NB4 (cell line): ENCODE data around the gene PCP4.

Experiments used
- DNase-seq: peaks from one replicate; pipeline ENCODE4 v3.0.0; 2010; ENCODE audit warnings: low read depth
- H3K4me3 ChIP-seq: one replicate; pipeline ENCODE4 v1.5.1; 2011; ENCODE audit warnings: mild to moderate bottlenecking, low read depth, low read length, moderate library complexity
- CTCF ChIP-seq: IDR thresholded peaks from one replicate; pipeline ENCODE4 v1.5.1; 2012; ENCODE audit warnings: low read depth, low read length
- MAX ChIP-seq: IDR thresholded peaks from 2 replicates; pipeline ENCODE4 v1.6.1; 2011; ENCODE audit warnings: low read depth, low read length
- MYC ChIP-seq: IDR thresholded peaks from 2 replicates; pipeline ENCODE4 v1.6.1; 2011; ENCODE audit warnings: low read depth, low read length
- POLR2A ChIP-seq: IDR thresholded peaks from 2 replicates; pipeline ENCODE4 v1.6.1; 2011; ENCODE audit warnings: mild to moderate bottlenecking; ENCODE audit not compliant: insufficient read length; ENCODE audit errors: extremely low read depth

PCP4 gene

GRCh38 chr21:39924577-39925308 lies 57.5 kb downstream of the PCP4 start:
- TF ChIP-seq CTCF (no peak), MYC (no peak), MAX (no peak), POLR2A (no peak)
- no peak overlapping the region for H3K4me3 ChIP-seq
- DNase-seq: no peak

- no peak overlapping the region for H3K4me3 ChIP-seq
- no peak for TF ChIP-seq POLR2A
- TF ChIP-seq CTCF: no peak
- TF ChIP-seq MAX: no peak
- TF ChIP-seq MYC: no peak
- no peak for DNase-seq
Observed at GRCh38 chr21:39927304-39927886, 60.2 kb downstream of the PCP4 start.

GRCh38 chr21:39932335-39932734 lies 65.1 kb downstream of the PCP4 start:
- TF ChIP-seq CTCF: no peak
- TF ChIP-seq MYC: no peak
- TF ChIP-seq MAX: no peak
- no peak for TF ChIP-seq POLR2A
- H3K4me3 ChIP-seq: no peak overlapping the region
- DNase-seq: no peak

GRCh38 chr21:39934895-39935294 lies 67.7 kb downstream of the PCP4 start:
- DNase-seq: no peak
- TF ChIP-seq POLR2A (no peak), CTCF (no peak), MYC (no peak), MAX (no peak)
- H3K4me3 ChIP-seq: no peak overlapping the region

GRCh38 chr21:39935716-39936115 lies 68.5 kb downstream of the PCP4 start:
- no peak for DNase-seq
- no peak overlapping the region for H3K4me3 ChIP-seq
- TF ChIP-seq MYC: no peak
- TF ChIP-seq POLR2A: no peak
- no peak for TF ChIP-seq MAX
- TF ChIP-seq CTCF: no peak
